ENCODE data around the gene LGALS13.
"Not testable (repeated sequence)": the region's sequence is repeated elsewhere in the genome, so short reads cannot be mapped to it uniquely, and the experiment has no call there.

The LGALS13 gene

GRCh38 chr19:39613597-39613996 lies 11.3 kb downstream of the LGALS13 start:
- no peak for DNase-seq (ENCODE audit: extremely low read depth, insufficient read length)
- Histone ChIP-seq H3K4me3 (replicated peaks; ENCODE audit: low read depth, low read length) (no peak overlapping the region), H3K36me3 (ENCODE audit: control insufficient read depth, insufficient read depth, low read length) (no peaks in the 10 kb centered on the region), H3K27me3 (replicated peaks; ENCODE audit: control insufficient read depth, insufficient read depth, low read length) (no peaks in the 10 kb centered on the region)
- no peak for TF ChIP-seq CTCF (IDR thresholded peaks at IDR 0.05; ENCODE audit: insufficient read depth, low read length, poor library complexity, severe bottlenecking)

- Histone ChIP-seq H3K27me3 (replicated peaks; ENCODE audit: control insufficient read depth, insufficient read depth, low read length) (no peaks in the 10 kb centered on the region), H3K4me3 (replicated peaks; ENCODE audit: low read depth, low read length) (no peak overlapping the region), H3K36me3 (ENCODE audit: control insufficient read depth, insufficient read depth, low read length) (no peaks in the 10 kb centered on the region)
- no peak for TF ChIP-seq CTCF (IDR thresholded peaks at IDR 0.05; ENCODE audit: insufficient read depth, low read length, poor library complexity, severe bottlenecking)
- no peak for DNase-seq (ENCODE audit: extremely low read depth, insufficient read length)
Observed at GRCh38 chr19:39617745-39618144, 15.4 kb downstream of the LGALS13 start.

GRCh38 chr19:39623946-39624345 lies 21.6 kb downstream of the LGALS13 start:
- H3K4me3 ChIP-seq (replicated peaks; ENCODE audit: low read depth, low read length) = no peak overlapping the region
- no peaks in the 10 kb centered on the region for H3K27me3 ChIP-seq (replicated peaks; ENCODE audit: control insufficient read depth, insufficient read depth, low read length)
- DNase-seq (ENCODE audit: extremely low read depth, insufficient read length) = no peak
- no peaks in the 10 kb centered on the region for H3K36me3 ChIP-seq (ENCODE audit: control insufficient read depth, insufficient read depth, low read length)
- no peak for TF ChIP-seq CTCF (IDR thresholded peaks at IDR 0.05; ENCODE audit: insufficient read depth, low read length, poor library complexity, severe bottlenecking)

DNA sequence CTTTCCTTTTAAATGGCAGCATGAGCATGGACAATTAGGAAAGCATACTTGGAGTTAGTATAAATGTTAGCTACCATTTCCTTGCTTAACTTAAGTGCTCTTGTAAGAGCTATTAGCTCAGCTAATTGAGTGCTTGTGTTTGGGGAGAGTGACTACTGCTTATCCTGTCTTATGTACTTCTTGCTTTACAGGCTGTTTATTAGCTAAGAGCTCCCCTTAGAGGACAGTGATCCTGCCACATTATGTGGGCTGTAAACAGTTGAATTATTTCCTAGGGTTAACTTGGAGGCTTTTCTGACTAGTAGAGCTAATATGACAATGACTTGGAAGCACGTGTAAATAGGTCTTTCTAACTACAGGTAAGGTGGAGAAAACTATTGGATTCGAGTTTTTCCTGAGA lies 25.3 kb downstream of the LGALS13 start:
- DNase-seq (ENCODE audit: extremely low read depth, insufficient read length); H3K27me3 ChIP-seq (replicated peaks; ENCODE audit: control insufficient read depth, insufficient read depth, low read length); H3K36me3 ChIP-seq (ENCODE audit: control insufficient read depth, insufficient read depth, low read length); H3K4me3 ChIP-seq (replicated peaks; ENCODE audit: low read depth, low read length): not testable (repeated sequence)
- peak; percentile 35 for TF ChIP-seq CTCF (IDR thresholded peaks at IDR 0.05; ENCODE audit: insufficient read depth, low read length, poor library complexity, severe bottlenecking)

DNA sequence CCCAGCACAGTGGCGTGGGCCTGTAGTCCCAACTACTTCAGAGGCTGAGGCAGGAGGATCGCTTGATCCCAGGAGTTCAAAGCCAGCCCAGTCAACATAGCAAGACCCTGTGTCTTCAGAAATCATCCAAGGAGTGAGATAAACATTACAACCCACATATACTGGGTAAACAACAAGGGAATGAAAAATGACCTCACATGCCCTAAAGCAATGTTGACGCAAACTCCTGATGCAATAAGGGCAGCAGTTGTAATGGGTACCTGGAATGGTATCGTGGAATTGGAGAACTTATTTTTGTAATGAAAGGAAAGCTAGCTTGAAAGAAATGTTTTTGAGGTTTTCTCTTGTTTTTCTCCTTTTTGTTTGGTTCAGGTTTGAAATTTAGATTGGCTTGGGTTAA lies 28.9 kb downstream of the LGALS13 start:
- no peak overlapping the region for H3K4me3 ChIP-seq (replicated peaks; ENCODE audit: low read depth, low read length)

More for the DNA sequence above, 28.9 kb downstream of the LGALS13 start:
- Histone ChIP-seq H3K27me3 (replicated peaks; ENCODE audit: control insufficient read depth, insufficient read depth, low read length) (no peaks in the 10 kb centered on the region), H3K36me3 (ENCODE audit: control insufficient read depth, insufficient read depth, low read length) (no peaks in the 10 kb centered on the region)
- TF ChIP-seq CTCF (IDR thresholded peaks at IDR 0.05; ENCODE audit: insufficient read depth, low read length, poor library complexity, severe bottlenecking) = no peak
- DNase-seq (ENCODE audit: extremely low read depth, insufficient read length) = no peak
